HepG2 (cell line): ENCODE data around the gene PET117. TPM values are rescaled to one million over a fixed set of nuclear protein-coding genes. Genes with fewer than 3 reads are reported as not detected.
A peak's percentile ranks its signal among the peaks of the same experiment; 100 is the strongest.

Source experiments
- AFF4 ChIP-seq: sonication (generic); formaldehyde crosslinking; IDR thresholded peaks from 2 replicates; pipeline ENCODE4 v1.4.0; 2020; ENCODE audit warnings: missing genetic modification reagents
- AKNA ChIP-seq: sonication (generic); formaldehyde crosslinking; IDR thresholded peaks from 2 replicates; pipeline ENCODE4 v1.4.0; 2020; ENCODE audit warnings: missing genetic modification reagents, borderline replicate concordance
- ARNT2 ChIP-seq: sonication (generic); formaldehyde crosslinking; IDR thresholded peaks from 2 replicates; pipeline ENCODE4 v1.8.0; 2022; ENCODE audit warnings: mild to moderate bottlenecking, low read depth, missing genetic modification reagents, moderate library complexity
- CENPBD1 ChIP-seq: sonication (generic); formaldehyde crosslinking; IDR thresholded peaks from 2 replicates; pipeline ENCODE4 v1.8.0; 2022; ENCODE audit warnings: missing genetic modification reagents, low read depth, mild to moderate bottlenecking, borderline replicate concordance
- NFATC3 ChIP-seq: sonication (generic); formaldehyde crosslinking; IDR thresholded peaks from 2 replicates; pipeline ENCODE4 v1.5.1; 2020; ENCODE audit warnings: mild to moderate bottlenecking, missing genetic modification reagents
- NFE2L1 ChIP-seq: sonication (generic); formaldehyde crosslinking; IDR thresholded peaks from 2 replicates; pipeline ENCODE4 v1.4.0; 2020; ENCODE audit warnings: missing genetic modification reagents, mild to moderate bottlenecking, borderline replicate concordance
- PCBP2 ChIP-seq: fragments of 200-400 bp; formaldehyde crosslinking; optimal IDR thresholded peaks from 2 replicates; pipeline ENCODE3; 2018; ENCODE audit warnings: low read length, low read depth; ENCODE audit not compliant: poor library complexity, severe bottlenecking
- POGZ ChIP-seq: sonication (generic); formaldehyde crosslinking; IDR thresholded peaks from 2 replicates; pipeline ENCODE4 v1.4.0; 2020; ENCODE audit warnings: mild to moderate bottlenecking, missing genetic modification reagents
- SSRP1 ChIP-seq: IDR thresholded peaks from 2 replicates; pipeline ENCODE4 v1.6.1; 2016; ENCODE audit warnings: control low read depth
- TBP ChIP-seq: sonication (generic); formaldehyde crosslinking; IDR thresholded peaks from 2 replicates; pipeline ENCODE4 v1.5.0; 2020; ENCODE audit warnings: missing genetic modification reagents
- U2AF1 ChIP-seq: fragments of 200-400 bp; formaldehyde crosslinking; optimal IDR thresholded peaks from 2 replicates; pipeline ENCODE3; 2017; ENCODE audit warnings: mild to moderate bottlenecking, low read depth, low read length
- ZFAT ChIP-seq: sonication (generic); formaldehyde crosslinking; conservative IDR thresholded peaks from 2 replicates; pipeline ENCODE4 v1.8.1; 2023; ENCODE audit warnings: missing genetic modification reagents, inconsistent platforms
- ZNF234 ChIP-seq: sonication (generic); formaldehyde crosslinking; conservative IDR thresholded peaks from 2 replicates; pipeline ENCODE4 v1.5.1; 2020; ENCODE audit warnings: mild to moderate bottlenecking, missing genetic modification reagents
- ZNF354B ChIP-seq: sonication (generic); formaldehyde crosslinking; IDR thresholded peaks from 2 replicates; pipeline ENCODE4 v1.8.0; 2022; ENCODE audit warnings: mild to moderate bottlenecking, missing genetic modification reagents
- ZNF577 ChIP-seq: sonication (generic); formaldehyde crosslinking; IDR thresholded peaks from 2 replicates; pipeline ENCODE4 v1.4.0; 2020; ENCODE audit warnings: mild to moderate bottlenecking, low read depth, missing genetic modification reagents, borderline replicate concordance
- ZNF891 ChIP-seq: sonication (generic); formaldehyde crosslinking; IDR thresholded peaks from 2 replicates; pipeline ENCODE4 v1.5.0; 2020; ENCODE audit warnings: mild to moderate bottlenecking, missing genetic modification reagents
- ZSCAN25 ChIP-seq: sonication (generic); formaldehyde crosslinking; IDR thresholded peaks from 2 replicates; pipeline ENCODE4 v1.8.0; 2022; ENCODE audit warnings: mild to moderate bottlenecking, missing genetic modification reagents
- polyA plus RNA-seq, 8 experiments: library from polyadenylated mRNA; depleted of rRNA in 3 of 8; stranded (reverse) in 7 of 8; unstranded in 1 of 8; fragments of >200 nt; fragmentation: Illumina TruSeq in 4 of 8; extraction: Trizol in 4 of 8; gene quantifications; 2 replicates each; pipeline versions ENCODE4 v1.2.1 to v1.2.3, GENCODE V29; 2011 to 2016; ENCODE audit warnings: low read depth in 4 of 8, missing spikeins in 1 of 8, mixed read lengths in 1 of 8; ENCODE audit not compliant: insufficient read depth in 1 of 8
- total RNA-seq, 5 experiments: library from RNA; depleted of rRNA; stranded (reverse); fragments of >200 nt; fragmentation: Illumina TruSeq; extraction: Trizol; gene quantifications; 2 replicates each; pipeline ENCODE4 v1.2.3, GENCODE V29; 2016; ENCODE audit warnings: low read depth in 1 of 5
- TF ChIP-seq, protein P1 (sequence below): IDR thresholded peaks from 2 replicates; pipeline ENCODE4 v1.6.1; 2012; ENCODE audit warnings: low read depth, low read length, improper control_type of control experiment

The PET117 gene
- total and polyA plus RNA-seq, 2 of the 13 experiments (the other 11 are each of a cell fraction or from before 2014, with no cell fraction given) = 22.2 to 48.2 TPM

DNA sequence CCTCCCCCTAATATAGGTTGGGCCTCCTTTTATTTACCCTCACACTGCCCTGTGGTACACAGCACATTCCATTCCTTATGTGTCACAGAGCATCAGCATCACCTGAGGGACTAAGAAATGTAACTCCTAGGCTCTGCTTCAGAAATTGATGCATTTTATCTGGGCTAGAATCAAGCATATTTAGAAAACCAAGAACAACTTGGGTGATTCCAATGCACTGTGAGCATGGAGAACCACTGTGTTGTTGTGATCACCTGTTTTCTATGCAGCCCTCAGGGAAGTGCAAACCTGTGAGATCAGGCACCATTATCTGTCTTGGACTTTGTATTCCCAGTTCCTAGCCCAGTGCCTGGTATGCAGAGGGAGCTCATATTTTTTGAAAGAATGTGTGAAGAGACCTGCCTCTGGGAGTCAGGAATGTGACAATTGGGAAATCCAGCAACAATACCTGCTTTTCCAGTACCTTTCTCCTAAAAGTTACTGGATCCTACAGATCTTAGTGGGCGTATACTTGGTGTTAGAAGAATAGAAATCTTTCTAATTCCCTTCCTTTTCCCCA, 7.0 kb downstream of the PET117 start (continued):
- TF ChIP-seq NFE2L1 (CRISPR knock-in tag) (no peak), POGZ (CRISPR knock-in tag) (peak; percentile 56; the same call in 1 of the 2 replicates), SSRP1 (CRISPR knock-in tag) (no peak), ZFAT (CRISPR knock-in tag) (no peak), ZSCAN25 (CRISPR knock-in tag) (no peak), ZNF354B (CRISPR knock-in tag) (no peak), ARNT2 (CRISPR knock-in tag) (no peak), NFATC3 (no peak), ZNF891 (CRISPR knock-in tag) (no peak), ZNF234 (CRISPR knock-in tag) (no peak), AKNA (CRISPR knock-in tag) (no peak), TBP (CRISPR knock-in tag) (no peak), PCBP2 (peak; percentile 21), CENPBD1 (CRISPR knock-in tag) (no peak), ZNF577 (CRISPR knock-in tag) (no peak), U2AF1 (no peak), AFF4 (no peak)
- TF ChIP-seq, protein P1, sequence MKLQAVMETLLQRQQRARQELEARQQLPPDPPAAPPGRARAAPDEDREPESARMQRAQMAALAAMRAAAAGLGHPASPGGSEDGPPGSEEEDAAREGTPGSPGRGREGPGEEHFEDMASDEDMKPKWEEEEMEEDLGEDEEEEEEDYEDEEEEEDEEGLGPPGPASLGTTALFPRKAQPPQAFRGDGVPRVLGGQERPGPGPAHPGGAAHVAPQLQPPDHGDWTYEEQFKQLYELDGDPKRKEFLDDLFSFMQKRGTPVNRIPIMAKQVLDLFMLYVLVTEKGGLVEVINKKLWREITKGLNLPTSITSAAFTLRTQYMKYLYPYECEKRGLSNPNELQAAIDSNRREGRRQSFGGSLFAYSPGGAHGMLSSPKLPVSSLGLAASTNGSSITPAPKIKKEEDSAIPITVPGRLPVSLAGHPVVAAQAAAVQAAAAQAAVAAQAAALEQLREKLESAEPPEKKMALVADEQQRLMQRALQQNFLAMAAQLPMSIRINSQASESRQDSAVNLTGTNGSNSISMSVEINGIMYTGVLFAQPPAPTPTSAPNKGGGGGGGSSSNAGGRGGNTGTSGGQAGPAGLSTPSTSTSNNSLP = no peak
